CD4-positive, alpha-beta T cell treated with Interleukin-6 for 4 hours (primary cell): Measurements from ENCODE around the gene COMTD1.
"Not testable (repeated sequence)": the region's sequence is repeated elsewhere in the genome, so short reads cannot be mapped to it uniquely, and the experiment has no call there.

Experiments used
- DNase-seq: peaks from one replicate; pipeline ENCODE4 v3.0.0-alpha.2; 2020; ENCODE audit warnings: mixed read lengths

Gene COMTD1

DNA sequence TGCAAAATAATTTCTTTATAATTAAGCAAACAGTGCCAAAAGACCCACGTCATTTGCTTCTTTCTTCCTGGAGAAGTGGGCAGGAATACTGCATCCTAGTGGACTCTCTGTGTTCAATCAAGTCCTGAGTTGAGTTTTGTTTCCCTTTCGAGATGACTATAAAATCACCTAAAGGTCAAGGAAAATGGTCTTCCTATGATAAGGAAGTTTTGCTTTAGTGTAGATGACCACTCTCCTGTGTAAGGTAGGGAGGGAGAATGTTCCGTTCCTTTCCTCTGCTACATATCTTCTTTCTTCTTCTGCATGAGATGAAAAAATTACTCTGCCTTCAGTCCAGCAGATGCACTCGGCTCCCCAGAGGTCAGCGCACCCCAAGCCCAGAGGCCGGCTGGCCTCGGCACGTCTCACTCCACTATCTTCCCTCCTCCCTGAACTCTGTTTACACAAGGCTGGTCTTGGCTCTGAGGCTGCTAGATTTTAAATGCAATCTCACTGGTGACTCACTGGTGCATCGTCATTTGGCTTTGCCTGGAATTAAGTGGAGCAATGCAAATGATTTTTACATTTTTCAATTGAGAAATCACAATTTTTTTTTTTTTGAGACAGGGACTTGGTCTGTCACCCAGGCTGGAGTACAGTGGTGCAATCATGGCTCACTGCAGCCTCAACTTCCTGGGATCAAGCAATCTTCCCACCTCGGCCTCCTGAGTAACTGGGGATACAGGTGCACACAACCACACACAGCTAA is 43.8 kb downstream of the COMTD1 start:
- DNase-seq = no peak

DNA sequence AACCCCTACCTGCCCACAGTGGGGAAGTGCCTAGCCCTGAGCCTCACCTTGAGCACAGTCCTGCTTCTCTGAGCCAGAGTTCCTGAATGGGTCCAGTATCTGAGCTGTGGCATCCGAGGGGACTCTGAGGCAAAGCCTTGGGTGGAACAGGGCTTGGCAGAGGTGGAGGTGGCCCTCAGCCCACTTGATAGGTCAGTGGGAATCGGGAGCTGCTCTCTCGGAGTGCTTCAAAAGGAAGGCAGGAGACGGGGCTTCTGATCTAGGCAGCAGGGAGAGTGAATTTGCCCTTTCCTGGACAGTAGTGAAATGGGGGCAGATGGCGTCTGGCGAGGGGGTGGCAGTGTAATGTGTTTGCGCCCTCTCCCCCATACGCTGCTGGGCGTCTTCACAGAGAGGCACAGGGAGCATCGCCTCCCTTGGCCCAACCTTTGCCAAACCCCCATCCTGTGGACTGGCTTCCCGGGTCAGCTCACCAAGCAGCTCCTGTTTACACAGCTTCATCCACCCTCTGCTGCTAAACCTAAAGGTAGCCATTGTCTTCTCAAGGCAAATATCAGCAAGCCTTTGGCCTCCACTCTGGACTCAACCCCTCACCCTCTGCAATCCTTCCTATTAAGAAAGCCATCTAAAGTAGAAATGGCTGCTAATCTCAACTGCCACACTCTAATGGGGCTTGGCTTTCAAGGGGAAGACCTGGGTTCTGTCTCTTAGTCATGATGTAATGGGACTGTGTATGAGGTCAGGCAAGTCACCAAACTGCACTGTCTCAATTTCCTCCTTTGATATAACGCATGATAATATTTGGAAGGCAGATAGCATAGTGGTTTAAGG is 46.3 kb downstream of the COMTD1 start:
- DNase-seq = no peak

DNA sequence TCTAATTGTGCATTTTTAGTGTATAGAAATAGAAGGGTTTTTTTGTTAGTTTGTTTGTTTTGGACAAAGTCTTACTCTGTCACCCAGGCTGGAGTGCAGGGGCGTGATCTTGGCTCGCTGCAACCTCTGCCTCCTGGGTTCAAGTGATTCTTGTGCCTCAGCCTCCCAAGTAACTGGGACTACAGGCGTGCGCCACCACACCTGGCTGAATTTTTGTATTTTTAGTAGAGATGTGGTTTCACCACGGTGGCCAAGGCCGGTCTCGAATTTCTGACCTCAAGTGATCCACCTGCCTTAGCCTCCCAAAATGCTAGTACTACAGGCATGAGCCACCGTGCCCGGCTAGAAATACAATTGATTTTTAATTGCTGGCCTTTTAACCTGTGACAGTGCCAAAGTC is 47.2 kb downstream of the COMTD1 start:
- not testable (repeated sequence) for DNase-seq

DNA sequence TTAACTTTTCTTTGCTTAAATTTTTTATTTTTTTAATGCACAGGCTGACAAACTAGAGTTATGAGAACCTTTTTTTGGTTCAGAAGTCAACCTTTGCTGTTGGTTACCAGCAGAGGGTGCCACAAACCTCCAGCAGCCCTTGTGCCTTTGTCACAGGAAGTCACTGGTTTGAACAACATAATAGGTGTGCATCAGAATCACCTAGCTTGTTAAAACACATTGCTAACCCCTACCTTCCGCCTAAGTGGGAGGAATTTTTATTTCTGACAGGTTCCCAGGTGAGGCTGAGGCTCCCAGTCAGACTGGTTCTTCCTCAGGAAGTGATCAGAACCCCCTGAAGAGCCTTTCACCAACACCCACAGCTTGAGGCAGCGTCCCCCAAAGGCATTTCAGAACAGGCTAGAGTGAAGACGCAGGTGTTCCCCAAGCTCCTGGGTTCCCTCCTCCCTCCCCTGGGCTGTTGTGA is 47.8 kb downstream of the COMTD1 start:
- DNase-seq = peak; percentile 76

DNA sequence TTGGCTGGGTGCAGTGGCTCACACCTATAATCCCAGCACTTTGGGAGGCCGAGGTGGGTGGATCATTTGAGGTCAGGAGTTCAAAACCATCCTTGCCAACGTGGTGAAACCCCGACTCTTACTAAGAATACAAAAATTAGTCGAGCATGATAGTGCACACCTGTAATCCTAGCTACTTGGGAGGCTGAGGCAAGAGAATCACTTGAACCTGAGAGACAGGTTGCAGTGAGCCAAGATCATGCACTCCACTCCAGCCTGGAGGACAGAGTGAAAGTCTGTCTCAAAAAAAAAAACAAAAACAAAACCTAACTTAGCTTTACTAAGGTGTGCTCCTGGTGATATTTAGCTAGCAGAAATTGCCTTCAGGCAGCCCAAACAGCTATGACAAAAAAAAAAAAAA is 49.4 kb downstream of the COMTD1 start:
- DNase-seq = no peak
